Brain pericyte (primary cell): Measurements from ENCODE around the gene REPIN1.
"Not testable (repeated sequence)": the region's sequence is repeated elsewhere in the genome, so short reads cannot be mapped to it uniquely, and the experiment has no call there.

Source experiments
- DNase-seq: peaks from one replicate; pipeline ENCODE4 v3.0.0-alpha.2; 2012; ENCODE audit warnings: low read depth, low spot score

REPIN1 gene

GRCh38 chr7:150375662-150376521 lies 7.3 kb downstream of the REPIN1 start:
- no peak for DNase-seq

GRCh38 chr7:150376560-150376959 lies 7.9 kb downstream of the REPIN1 start:
- DNase-seq, result no peak

- DNase-seq, result no peak
Measured at GRCh38 chr7:150377196-150377595, 8.6 kb downstream of the REPIN1 start.

- DNase-seq, result no peak
Measured at GRCh38 chr7:150377635-150378034, 9.0 kb downstream of the REPIN1 start.

- DNase-seq, result peak; percentile 59
Measured at GRCh38 chr7:150378115-150378852, 9.7 kb downstream of the REPIN1 start.

- peak; percentile 59 for DNase-seq
Measured at GRCh38 chr7:150378853-150379440, 10.3 kb downstream of the REPIN1 start, which contains the start of gene ZNF775. Gene ZNF775, plus strand, starts transcription at chr7:150379330. Its CDS starts 9,141 bp downstream, at chr7:150388471.

GRCh38 chr7:150379441-150380379 lies 11.1 kb downstream of the REPIN1 start:
- no peak for DNase-seq

GRCh38 chr7:150380463-150380862 lies 11.8 kb downstream of the REPIN1 start:
- no peak for DNase-seq

GRCh38 chr7:150381096-150381495 lies 12.5 kb downstream of the REPIN1 start:
- no peak for DNase-seq

GRCh38 chr7:150381785-150382122 lies 13.1 kb downstream of the REPIN1 start:
- DNase-seq, result no peak

- no peak for DNase-seq
Measured at GRCh38 chr7:150382123-150382843, 13.7 kb downstream of the REPIN1 start.

GRCh38 chr7:150382844-150383225 lies 14.2 kb downstream of the REPIN1 start:
- DNase-seq, result no peak

GRCh38 chr7:150383710-150384397 lies 15.2 kb downstream of the REPIN1 start:
- DNase-seq, result no peak

- DNase-seq, result no peak
Measured at GRCh38 chr7:150384406-150385301, 16.0 kb downstream of the REPIN1 start.

GRCh38 chr7:150385302-150385723 lies 16.7 kb downstream of the REPIN1 start:
- DNase-seq, result no peak

- not testable (repeated sequence) for DNase-seq
Measured at GRCh38 chr7:150385884-150386283, 17.3 kb downstream of the REPIN1 start.

GRCh38 chr7:150388306-150388705 lies 19.7 kb downstream of the REPIN1 start:
- no peak for DNase-seq

GRCh38 chr7:150388709-150389531 lies 20.3 kb downstream of the REPIN1 start:
- DNase-seq, result no peak
